Trophoblast cell (in vitro differentiated cells and primary cell): ENCODE results near the gene NLE1.
"Not testable (repeated sequence)": the region's sequence is repeated elsewhere in the genome, so short reads cannot be mapped to it uniquely, and the experiment has no call there.

ENCODE experiments used
- DNase-seq, 2 donors: peaks; one replicate each; pipeline ENCODE4 v3.0.0-alpha.2; 2016
- H2AFZ ChIP-seq: 2 replicates; pipeline ENCODE4 v1.6.1; 2013; ENCODE audit warnings: low read length, moderate library complexity, mild to moderate bottlenecking; ENCODE audit not compliant: insufficient read depth, poor library complexity
- H2AK5ac ChIP-seq: 2 replicates; pipeline ENCODE4 v1.6.1; 2013; ENCODE audit warnings: mild to moderate bottlenecking, low read length
- H2BK120ac ChIP-seq: 2 replicates; pipeline ENCODE4 v1.6.1; 2013; ENCODE audit warnings: low read length, mild to moderate bottlenecking, moderate library complexity; ENCODE audit not compliant: insufficient read depth, poor library complexity
- H2BK12ac ChIP-seq: 2 replicates; pipeline ENCODE4 v1.6.1; 2013; ENCODE audit warnings: mild to moderate bottlenecking, low read length, moderate library complexity
- H2BK5ac ChIP-seq: 2 replicates; pipeline ENCODE4 v1.6.1; 2013; ENCODE audit warnings: low read length, low read depth, moderate library complexity, mild to moderate bottlenecking; ENCODE audit not compliant: poor library complexity
- H3K14ac ChIP-seq: 2 replicates; pipeline ENCODE4 v1.6.1; 2013; ENCODE audit warnings: mild to moderate bottlenecking, low read length
- H3K18ac ChIP-seq: 2 replicates; pipeline ENCODE4 v1.6.1; 2013; ENCODE audit warnings: mild to moderate bottlenecking, low read length
- H3K23ac ChIP-seq: 2 replicates; pipeline ENCODE4 v1.6.1; 2013; ENCODE audit warnings: low read length
- H3K27ac ChIP-seq: 2 replicates; pipeline ENCODE4 v1.5.1; 2013; ENCODE audit warnings: low read depth, mild to moderate bottlenecking, inconsistent platforms, low read length, moderate library complexity
- H3K27me3 ChIP-seq: 2 replicates; pipeline ENCODE4 v1.6.1; 2013; ENCODE audit warnings: inconsistent platforms, mild to moderate bottlenecking, low read length, moderate library complexity; ENCODE audit not compliant: insufficient read depth
- H3K36me3 ChIP-seq, 2 experiments: 1 replicate in 1 of 2; 2 replicates in 1 of 2; pipeline ENCODE4 v1.6.1; 2013; ENCODE audit warnings: low read length in 2 of 2, mild to moderate bottlenecking in 2 of 2, moderate library complexity in 1 of 2; ENCODE audit not compliant: insufficient read depth in 2 of 2, control insufficient read depth in 1 of 2
- H3K4ac ChIP-seq: 2 replicates; pipeline ENCODE4 v1.6.1; 2013; ENCODE audit warnings: low read depth, mild to moderate bottlenecking, low read length, moderate library complexity
- H3K4me1 ChIP-seq, 2 experiments: 1 replicate in 1 of 2; 2 replicates in 1 of 2; pipeline ENCODE4 v1.6.1; 2013; ENCODE audit warnings: low read length in 2 of 2, mild to moderate bottlenecking in 2 of 2, moderate library complexity in 1 of 2; ENCODE audit not compliant: insufficient read depth in 2 of 2, control insufficient read depth in 1 of 2
- H3K4me2 ChIP-seq: 2 replicates; pipeline ENCODE4 v1.6.1; 2013; ENCODE audit warnings: inconsistent platforms, mild to moderate bottlenecking, low read length, moderate library complexity
- H3K4me3 ChIP-seq: 2 replicates; pipeline ENCODE4 v1.5.1; 2013; ENCODE audit warnings: mild to moderate bottlenecking, low read depth, low read length, inconsistent platforms
- H3K79me1 ChIP-seq: one replicate; pipeline ENCODE4 v1.6.1; 2013; ENCODE audit warnings: low read length
- H3K79me2 ChIP-seq: 2 replicates; pipeline ENCODE4 v1.6.1; 2013; ENCODE audit warnings: low read length, mild to moderate bottlenecking; ENCODE audit not compliant: control insufficient read depth, insufficient read depth, poor library complexity
- H3K9ac ChIP-seq: 2 replicates; pipeline ENCODE4 v1.6.1; 2013; ENCODE audit warnings: mild to moderate bottlenecking, low read length
- H3K9me3 ChIP-seq: 2 replicates; pipeline ENCODE4 v1.6.1; 2013; ENCODE audit warnings: low read depth, mild to moderate bottlenecking, control low read depth, inconsistent platforms, low read length; ENCODE audit not compliant: insufficient read depth
- H4K12ac ChIP-seq: 2 replicates; pipeline ENCODE4 v1.6.1; 2013; ENCODE audit warnings: low read depth, mild to moderate bottlenecking, low read length, moderate library complexity
- H4K8ac ChIP-seq: 2 replicates; pipeline ENCODE4 v1.6.1; 2013; ENCODE audit warnings: low read depth, mild to moderate bottlenecking, low read length, moderate library complexity
- H4K91ac ChIP-seq: one replicate; pipeline ENCODE4 v1.6.1; 2013; ENCODE audit warnings: low read depth, mild to moderate bottlenecking, low read length, moderate library complexity
- WGBS: extraction: QIAGEN DNeasy Blood & Tissue Kit; methylation state at CpG from one replicate; pipeline ENCODE4 v1.1.7; 2013; ENCODE audit warnings: missing lambda C conversion rate; ENCODE audit not compliant: insufficient read length, insufficient coverage; ENCODE audit errors: extremely low coverage; 5-methylcytosine and 5-hydroxymethylcytosine counted together

Gene NLE1

DNA sequence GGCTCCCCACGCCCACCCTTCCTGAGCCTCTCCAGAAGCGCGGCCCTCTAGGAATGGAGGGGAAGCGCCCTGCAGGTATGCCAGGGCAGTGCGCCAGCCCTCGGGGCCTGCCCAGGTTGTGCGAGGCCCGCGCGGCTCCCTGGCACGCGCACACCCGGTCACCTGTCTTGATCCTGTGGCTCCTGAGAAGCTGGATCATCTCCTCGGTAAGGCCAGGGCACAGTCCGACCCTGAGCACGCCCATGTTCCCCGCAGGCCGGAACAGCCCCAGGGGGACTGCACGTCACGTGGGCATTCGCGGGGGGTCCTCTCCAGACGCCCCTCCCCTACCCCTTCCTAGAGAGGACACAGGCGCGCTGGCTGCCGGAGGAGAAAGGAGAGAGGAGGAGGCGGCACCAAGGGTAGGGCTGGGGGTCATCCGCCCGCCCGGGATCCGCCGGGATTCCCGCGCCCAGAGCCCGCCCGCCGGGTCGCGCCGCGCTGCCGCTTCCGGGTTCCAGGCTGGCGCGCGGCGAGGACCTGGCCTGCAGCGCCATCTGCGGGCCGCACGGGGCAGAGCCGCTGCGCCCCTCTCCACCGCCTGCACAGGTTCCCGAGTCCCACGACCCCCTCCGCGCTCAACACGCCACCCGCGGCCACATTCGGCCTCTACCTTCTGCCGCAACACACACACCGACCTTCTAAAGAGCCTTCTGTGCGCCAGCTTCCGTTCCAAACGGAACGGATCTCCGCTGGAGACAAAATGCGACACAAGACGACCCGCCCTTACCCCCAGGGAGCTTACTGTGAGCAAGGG is 22.5 kb downstream of the NLE1 start, which contains the start of gene RAD51D:
RAD51D (minus strand) TSS at position 491 of the 796 bp plus-strand sequence; CDS start at position 244, 247 bp downstream.
- peaks cover 4% of the 10 kb centered on the region for H3K79me2 ChIP-seq
- WGBS: no CpG with 5 or more reads among the region's 72 CpGs
- H3K27ac ChIP-seq: peak within 1 kb of the TSS; percentile 3
- no peaks in the 10 kb centered on the region for H3K36me3 ChIP-seq
- H3K9me3 ChIP-seq: no peaks in the 10 kb centered on the region
- H3K4ac ChIP-seq: peak within 1 kb of the TSS; percentile 8
- H4K8ac ChIP-seq: peak within 1 kb of the TSS; percentile 69
- peak within 1 kb of the TSS; percentile 11 for H2AK5ac ChIP-seq
- H2AFZ ChIP-seq: peak within 1 kb of the TSS; percentile 62
- peak within 1 kb of the TSS; percentile 75 for H4K12ac ChIP-seq
- H3K9ac ChIP-seq: peak within 1 kb of the TSS; percentile 77
- peak within 1 kb of the TSS; percentile 52 for H3K14ac ChIP-seq
- H3K79me1 ChIP-seq: peaks cover 6% of the 10 kb centered on the region
- H2BK120ac ChIP-seq: peak within 1 kb of the TSS; percentile 28
- peak within 1 kb of the TSS; percentile 75 for H3K18ac ChIP-seq
- H3K27me3 ChIP-seq: no peaks in the 10 kb centered on the region
- peak within 1 kb of the TSS; percentile 82 for H3K4me2 ChIP-seq
- DNase-seq: peak; percentile 70 to 85
- H3K23ac ChIP-seq: no peak within 1 kb of the TSS
- peaks cover 12 to 21% of the 10 kb centered on the region in 2 experiments for H3K4me1 ChIP-seq
- peak within 1 kb of the TSS; percentile 2 for H2BK12ac ChIP-seq
- peak within 1 kb of the TSS; percentile 82 for H3K4me3 ChIP-seq
- peak within 1 kb of the TSS; percentile 72 for H4K91ac ChIP-seq
- H2BK5ac ChIP-seq: peak within 1 kb of the TSS; percentile 3

DNA sequence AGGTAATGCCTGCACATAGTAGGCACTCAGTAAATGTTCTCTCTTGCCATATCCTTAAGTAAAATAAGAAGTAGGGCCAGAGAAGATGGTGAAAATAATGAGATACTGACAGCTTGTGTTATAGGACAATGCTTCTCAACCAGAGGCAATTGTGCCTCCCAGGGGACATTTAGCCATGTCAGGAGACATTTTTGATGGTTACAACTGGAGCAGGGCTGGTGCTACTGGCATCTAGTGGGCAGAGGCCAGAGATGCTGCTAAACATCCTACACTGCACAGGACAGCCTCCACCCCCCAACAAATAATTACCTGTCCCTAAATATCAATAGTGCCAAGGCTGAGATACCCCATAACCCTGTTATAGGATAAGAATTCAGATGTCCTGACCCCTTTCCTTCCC is 24.1 kb downstream of the NLE1 start:
- H2AK5ac ChIP-seq: no peak overlapping the region
- peaks cover 6% of the 10 kb centered on the region for H3K79me1 ChIP-seq
- H3K4me2 ChIP-seq: no peak overlapping the region
- H3K9ac ChIP-seq: no peak overlapping the region
- H2BK12ac ChIP-seq: no peak overlapping the region
- H3K9me3 ChIP-seq: no peaks in the 10 kb centered on the region
- H4K91ac ChIP-seq: no peak overlapping the region
- no peak overlapping the region for H3K27ac ChIP-seq
- H3K18ac ChIP-seq: no peak overlapping the region
- H2BK5ac ChIP-seq: no peak overlapping the region
- H3K4me1 ChIP-seq: peaks cover 12 to 21% of the 10 kb centered on the region in 2 experiments
- no peaks in the 10 kb centered on the region for H3K36me3 ChIP-seq
- no peak overlapping the region for H4K8ac ChIP-seq
- H3K14ac ChIP-seq: no peak overlapping the region
- H2AFZ ChIP-seq: no peak overlapping the region
- H2BK120ac ChIP-seq: no peak overlapping the region
- peaks cover 4% of the 10 kb centered on the region for H3K79me2 ChIP-seq
- H3K4ac ChIP-seq: no peak overlapping the region
- DNase-seq: no peak
- H3K23ac ChIP-seq: no peak overlapping the region
- no peak overlapping the region for H4K12ac ChIP-seq
- no peak overlapping the region for H3K4me3 ChIP-seq
- H3K27me3 ChIP-seq: no peaks in the 10 kb centered on the region

DNA sequence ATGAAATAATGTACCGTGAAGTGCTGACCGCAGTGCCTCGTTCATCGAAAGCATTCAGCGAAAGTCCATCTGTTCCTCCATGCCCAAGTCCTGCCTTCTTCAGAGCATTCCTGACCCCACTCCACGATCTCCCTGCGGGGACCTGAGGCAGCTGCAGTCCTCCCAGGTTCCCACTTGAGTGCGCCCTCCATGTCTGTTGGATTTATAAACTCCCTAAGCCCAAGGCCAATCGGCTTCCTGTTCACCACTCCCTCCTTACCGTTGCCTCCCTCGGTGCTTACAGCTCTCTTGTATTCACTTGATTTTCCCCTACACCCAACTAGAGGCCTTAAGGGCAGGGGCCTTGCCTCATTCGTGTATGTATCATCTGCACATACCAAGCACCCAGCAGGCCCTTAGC is 25.3 kb downstream of the NLE1 start:
- Histone ChIP-seq H3K9ac (no peak overlapping the region), H3K79me1 (peaks cover 6% of the 10 kb centered on the region), H2AK5ac (no peak overlapping the region), H4K12ac (no peak overlapping the region), H2BK12ac (peak overlapping the region; percentile 29), H3K27ac (no peak overlapping the region), H4K8ac (no peak overlapping the region), H3K4me1 (peaks cover 12 to 21% of the 10 kb centered on the region in 2 experiments), H3K23ac (no peak overlapping the region), H3K4ac (no peak overlapping the region), H4K91ac (peak overlapping the region; percentile 39), H3K27me3 (no peaks in the 10 kb centered on the region), H3K79me2 (peaks cover 4% of the 10 kb centered on the region), H3K18ac (peak overlapping the region; percentile 2), H2BK5ac (no peak overlapping the region), H3K14ac (no peak overlapping the region), H3K36me3 (no peaks in the 10 kb centered on the region), H3K9me3 (no peaks in the 10 kb centered on the region), H3K4me2 (no peak overlapping the region), H2BK120ac (no peak overlapping the region), H2AFZ (no peak overlapping the region), H3K4me3 (no peak overlapping the region)
- no peak for DNase-seq
- WGBS: no CpG with 5 or more reads among the region's 12 CpGs

DNA sequence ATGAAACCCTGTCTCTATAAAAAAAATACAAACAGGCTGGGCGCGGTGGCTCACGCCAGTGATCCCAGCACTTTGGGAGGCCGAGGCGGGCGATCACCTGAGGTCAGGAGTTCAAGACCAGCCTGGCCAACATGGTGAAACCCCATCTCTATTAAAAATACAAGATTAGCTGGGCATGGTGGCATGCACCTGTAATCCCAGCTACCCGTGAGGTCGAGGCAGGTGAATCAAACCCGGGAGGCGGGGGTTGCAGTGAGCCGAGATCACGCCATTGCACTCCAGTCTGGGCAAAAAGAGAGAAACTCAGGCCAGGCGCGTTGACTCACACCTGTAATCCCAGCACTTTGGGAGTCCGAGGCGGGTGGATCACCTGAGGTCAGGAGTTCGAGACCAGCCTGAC is 31.3 kb downstream of the NLE1 start:
- not testable (repeated sequence) for H3K4ac ChIP-seq, H3K23ac ChIP-seq, H3K14ac ChIP-seq, H2AFZ ChIP-seq, H3K79me1 ChIP-seq, DNase-seq, H4K8ac ChIP-seq, H2BK5ac ChIP-seq, H2BK12ac ChIP-seq, H3K27me3 ChIP-seq, H3K4me2 ChIP-seq, H3K9me3 ChIP-seq, H3K27ac ChIP-seq, H4K12ac ChIP-seq, H4K91ac ChIP-seq, H3K4me1 ChIP-seq, H3K79me2 ChIP-seq, H2AK5ac ChIP-seq, H3K36me3 ChIP-seq, H3K18ac ChIP-seq, H3K9ac ChIP-seq, H3K4me3 ChIP-seq, H2BK120ac ChIP-seq
- no CpG with 5 or more reads among the region's 17 CpGs for WGBS
